ENCODE data around the gene HAPSTR1.

DNA sequence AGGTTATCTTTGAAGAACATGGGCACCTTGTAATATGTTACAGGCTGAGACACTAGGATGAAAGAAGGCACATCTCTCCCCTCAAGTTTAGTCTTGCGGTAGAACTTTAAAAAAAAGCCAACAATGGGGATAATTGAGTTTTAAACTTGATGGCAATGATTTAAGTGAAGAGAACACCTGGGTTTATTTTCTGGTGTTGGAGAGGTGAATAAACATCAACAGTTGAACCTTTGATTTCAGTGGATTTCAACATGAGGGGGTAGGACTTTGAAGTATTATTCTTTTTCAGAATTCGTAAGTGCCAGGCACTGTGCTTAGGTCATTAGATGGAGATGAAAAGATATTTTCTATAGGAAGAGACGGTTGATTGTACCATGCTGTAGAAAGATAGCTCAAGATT is 22.3 kb downstream of the HAPSTR1 start:
- TF ChIP-seq RCOR1 (IDR thresholded peaks at IDR 0.05; ENCODE audit: low read depth, low read length) (no peak), POLR2A (IDR thresholded peaks at IDR 0.05; ENCODE audit: low read length) (no peak), MAFK (IDR thresholded peaks at IDR 0.05; ENCODE audit: partially characterized antibody) (no peak), BHLHE40 (IDR thresholded peaks at IDR 0.05; ENCODE audit: low read depth, low read length) (no peak)
- TF ChIP-seq, protein P1, sequence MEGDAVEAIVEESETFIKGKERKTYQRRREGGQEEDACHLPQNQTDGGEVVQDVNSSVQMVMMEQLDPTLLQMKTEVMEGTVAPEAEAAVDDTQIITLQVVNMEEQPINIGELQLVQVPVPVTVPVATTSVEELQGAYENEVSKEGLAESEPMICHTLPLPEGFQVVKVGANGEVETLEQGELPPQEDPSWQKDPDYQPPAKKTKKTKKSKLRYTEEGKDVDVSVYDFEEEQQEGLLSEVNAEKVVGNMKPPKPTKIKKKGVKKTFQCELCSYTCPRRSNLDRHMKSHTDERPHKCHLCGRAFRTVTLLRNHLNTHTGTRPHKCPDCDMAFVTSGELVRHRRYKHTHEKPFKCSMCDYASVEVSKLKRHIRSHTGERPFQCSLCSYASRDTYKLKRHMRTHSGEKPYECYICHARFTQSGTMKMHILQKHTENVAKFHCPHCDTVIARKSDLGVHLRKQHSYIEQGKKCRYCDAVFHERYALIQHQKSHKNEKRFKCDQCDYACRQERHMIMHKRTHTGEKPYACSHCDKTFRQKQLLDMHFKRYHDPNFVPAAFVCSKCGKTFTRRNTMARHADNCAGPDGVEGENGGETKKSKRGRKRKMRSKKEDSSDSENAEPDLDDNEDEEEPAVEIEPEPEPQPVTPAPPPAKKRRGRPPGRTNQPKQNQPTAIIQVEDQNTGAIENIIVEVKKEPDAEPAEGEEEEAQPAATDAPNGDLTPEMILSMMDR (IDR thresholded peaks at IDR 0.05) = no peak
- TF ChIP-seq, protein P2, sequence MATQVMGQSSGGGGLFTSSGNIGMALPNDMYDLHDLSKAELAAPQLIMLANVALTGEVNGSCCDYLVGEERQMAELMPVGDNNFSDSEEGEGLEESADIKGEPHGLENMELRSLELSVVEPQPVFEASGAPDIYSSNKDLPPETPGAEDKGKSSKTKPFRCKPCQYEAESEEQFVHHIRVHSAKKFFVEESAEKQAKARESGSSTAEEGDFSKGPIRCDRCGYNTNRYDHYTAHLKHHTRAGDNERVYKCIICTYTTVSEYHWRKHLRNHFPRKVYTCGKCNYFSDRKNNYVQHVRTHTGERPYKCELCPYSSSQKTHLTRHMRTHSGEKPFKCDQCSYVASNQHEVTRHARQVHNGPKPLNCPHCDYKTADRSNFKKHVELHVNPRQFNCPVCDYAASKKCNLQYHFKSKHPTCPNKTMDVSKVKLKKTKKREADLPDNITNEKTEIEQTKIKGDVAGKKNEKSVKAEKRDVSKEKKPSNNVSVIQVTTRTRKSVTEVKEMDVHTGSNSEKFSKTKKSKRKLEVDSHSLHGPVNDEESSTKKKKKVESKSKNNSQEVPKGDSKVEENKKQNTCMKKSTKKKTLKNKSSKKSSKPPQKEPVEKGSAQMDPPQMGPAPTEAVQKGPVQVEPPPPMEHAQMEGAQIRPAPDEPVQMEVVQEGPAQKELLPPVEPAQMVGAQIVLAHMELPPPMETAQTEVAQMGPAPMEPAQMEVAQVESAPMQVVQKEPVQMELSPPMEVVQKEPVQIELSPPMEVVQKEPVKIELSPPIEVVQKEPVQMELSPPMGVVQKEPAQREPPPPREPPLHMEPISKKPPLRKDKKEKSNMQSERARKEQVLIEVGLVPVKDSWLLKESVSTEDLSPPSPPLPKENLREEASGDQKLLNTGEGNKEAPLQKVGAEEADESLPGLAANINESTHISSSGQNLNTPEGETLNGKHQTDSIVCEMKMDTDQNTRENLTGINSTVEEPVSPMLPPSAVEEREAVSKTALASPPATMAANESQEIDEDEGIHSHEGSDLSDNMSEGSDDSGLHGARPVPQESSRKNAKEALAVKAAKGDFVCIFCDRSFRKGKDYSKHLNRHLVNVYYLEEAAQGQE (IDR thresholded peaks at IDR 0.05) = no peak

Data from A549 (cell line).